ENCODE measurements around the gene SETD7.
"Not testable (repeated sequence)": the region's sequence is repeated elsewhere in the genome, so short reads cannot be mapped to it uniquely, and the experiment has no call there.

Gene SETD7

DNA sequence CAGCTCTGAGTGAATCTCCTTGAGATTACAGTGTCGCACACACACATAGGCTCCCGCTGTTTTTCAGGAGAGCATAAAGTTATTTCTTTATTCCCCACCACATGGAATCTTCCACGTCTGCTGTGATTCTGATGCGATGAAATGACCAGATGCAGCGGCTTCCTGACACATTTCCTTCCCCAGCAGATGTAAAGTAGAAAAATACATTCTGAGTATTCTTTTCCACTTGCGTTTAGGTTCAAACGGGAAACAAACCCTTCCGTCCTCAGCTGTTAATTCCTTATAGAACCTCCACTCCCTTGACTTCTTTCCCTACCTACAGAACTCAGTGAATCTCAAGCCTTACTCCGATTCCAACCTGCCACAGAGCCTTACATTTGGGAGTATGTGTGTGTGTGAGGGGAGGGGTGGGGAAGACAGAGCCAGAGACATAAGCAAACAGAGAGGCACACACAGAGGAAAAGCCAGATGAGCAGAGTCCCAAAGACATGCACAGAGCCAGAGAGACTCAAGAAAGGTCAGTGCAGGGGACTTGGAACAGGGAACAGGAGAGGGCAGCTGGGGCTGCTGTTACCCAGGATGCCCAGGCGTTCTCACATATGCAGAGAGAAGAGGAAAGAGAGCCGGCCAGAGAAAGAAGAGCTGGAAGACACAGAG is 47.3 kb downstream of the SETD7 start:
- DNase-seq, result no peak

DNA sequence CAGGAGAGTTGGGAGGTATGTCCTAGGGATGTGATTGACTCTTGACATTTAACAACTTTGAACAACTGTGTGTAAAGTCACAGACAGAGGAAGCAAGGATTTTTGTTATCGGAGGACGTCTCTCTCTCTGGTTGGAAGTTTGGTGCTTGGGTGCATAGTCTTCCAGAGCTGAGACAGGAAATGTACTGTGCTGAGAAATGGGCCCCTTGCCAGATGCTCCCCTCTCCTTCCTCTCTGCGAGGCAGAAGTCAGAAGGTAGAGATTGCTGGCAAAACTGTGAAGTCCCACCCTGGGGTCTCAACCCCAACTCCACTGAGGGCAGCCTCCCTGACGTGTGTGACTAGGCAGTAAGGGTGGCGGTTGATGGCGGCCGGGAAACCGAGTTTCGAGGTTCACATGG is 49.2 kb downstream of the SETD7 start:
- no peak for DNase-seq

DNA sequence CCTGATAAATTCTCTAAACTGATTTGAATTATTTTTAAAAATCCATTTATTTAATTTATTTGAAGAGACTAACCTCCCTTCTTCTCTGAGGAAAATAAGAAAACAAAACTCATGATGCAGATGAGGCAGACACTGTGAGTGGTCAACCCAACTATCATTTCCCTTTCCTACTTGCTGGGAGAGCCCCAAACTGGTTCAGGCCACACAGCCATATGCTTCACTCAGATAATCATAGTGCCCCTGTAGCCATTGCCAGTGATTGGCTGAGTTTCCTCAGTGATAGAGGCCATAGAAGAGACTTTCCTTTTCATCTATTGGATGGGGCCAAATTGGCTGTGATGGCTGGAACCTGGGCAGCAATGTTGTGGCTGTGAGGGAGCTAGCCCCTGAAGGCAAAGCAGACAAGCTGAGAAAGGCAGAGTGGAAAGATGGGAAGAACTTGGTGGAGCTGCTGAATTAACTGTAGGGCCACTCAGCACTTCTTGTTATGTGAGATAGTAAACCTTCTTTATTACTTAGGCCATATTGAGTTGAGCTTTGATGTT is 52.3 kb downstream of the SETD7 start:
- DNase-seq, result peak; percentile 24 to 48 (median 30)

DNA sequence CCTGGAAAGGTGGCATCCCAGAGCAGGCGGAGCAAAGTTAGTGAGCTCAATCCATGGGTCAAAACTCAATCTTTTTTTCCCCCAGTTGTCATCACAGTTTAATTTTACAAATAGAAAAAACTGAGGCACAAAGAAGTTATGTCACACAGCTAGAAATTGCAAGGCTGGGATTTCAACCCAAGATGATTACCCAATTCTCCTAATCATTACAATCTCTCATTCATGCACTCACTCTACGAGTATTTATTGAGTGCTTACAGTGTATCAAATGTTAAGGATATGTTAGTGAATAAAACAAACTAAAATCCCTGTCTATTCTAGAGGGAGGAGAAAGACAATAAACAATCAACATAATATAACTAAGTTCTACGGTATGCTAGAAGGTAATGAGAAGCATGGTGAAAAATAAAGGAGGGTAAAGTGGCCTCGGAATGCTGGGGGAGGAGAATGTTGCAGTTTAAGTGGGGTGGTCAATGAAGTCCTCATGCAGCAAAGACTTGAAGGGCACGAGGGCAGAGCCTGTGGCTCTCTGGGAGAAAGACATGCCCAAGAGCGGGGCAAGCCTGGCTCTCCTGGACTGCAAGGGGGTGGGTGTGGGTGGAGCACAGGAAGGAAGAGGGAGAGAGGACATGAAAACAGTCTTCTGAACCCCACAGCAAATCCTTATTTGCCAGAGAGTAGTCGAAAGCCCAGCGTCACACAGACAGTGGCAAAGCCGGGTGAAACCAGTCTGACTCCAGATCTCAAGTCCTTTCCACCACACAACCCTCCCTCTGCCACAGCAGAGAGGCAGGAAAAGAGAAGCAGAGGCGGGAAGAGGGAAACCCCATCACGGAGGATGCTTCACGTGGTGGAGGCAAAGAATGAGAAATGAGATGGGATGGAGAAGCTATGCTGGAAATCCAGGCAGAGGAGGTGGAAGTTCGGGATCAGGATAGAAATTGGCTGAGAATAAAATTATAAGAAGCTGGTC is 53.8 kb downstream of the SETD7 start:
- DNase-seq, result peak; percentile 33 to 56 (median 55)

DNA sequence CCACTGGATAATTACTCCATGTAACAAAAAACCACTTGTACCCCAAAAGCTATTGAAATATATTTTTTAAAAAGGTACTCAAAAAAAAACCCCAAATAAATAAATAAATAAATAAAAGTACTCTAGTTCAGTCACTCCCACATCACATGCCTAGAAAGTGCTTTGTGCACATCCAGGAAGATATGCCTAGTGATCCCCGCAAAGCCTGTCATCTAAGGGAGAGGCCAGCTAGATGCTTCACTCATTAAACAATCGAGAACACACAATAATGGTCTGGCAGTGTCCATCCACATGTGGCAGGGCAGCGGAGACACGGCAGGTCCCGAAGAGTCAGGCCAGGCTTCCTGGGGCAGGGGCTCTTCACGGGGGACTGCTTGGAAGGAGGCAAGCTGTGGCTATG is 54.5 kb downstream of the SETD7 start:
- DNase-seq, result no peak

DNA sequence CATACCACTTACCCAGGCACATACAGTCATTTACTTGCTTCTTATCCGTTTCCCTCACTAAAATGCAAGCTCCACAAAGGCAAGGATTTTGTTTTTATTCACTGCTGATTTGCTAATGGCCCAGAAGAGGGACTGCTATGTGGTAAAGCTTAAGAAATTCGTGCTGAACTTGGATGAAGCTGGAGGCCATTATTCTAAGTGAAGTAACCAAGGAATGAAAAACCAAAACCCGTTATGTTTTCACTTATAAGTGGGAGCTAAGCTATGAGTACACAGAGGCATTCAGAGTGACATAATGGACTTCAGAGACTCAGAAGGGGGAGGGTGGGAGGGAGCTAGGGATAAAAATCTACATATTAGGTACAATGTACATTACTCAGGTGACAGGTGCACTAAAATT is 54.9 kb downstream of the SETD7 start:
- no peak for DNase-seq

DNA sequence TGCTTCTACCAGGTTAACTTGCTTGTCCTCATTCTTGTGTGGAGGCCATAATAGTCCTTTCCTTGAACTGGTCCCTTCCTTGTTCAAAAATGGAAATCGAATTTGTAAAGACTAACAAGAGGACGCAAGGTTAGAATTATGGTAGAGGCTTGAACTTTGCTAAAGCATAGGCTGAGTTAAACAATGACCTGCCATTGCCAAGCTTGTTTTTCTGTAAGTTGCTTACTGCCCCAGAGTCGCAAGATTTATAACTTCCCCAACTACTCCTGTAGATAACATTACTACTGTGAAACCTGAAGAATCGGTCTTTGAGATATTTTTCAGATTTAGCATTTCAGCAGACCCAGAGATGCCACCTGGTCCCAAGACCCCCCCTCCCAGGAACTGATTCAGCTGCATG is 56.8 kb downstream of the SETD7 start:
- no peak for DNase-seq

DNA sequence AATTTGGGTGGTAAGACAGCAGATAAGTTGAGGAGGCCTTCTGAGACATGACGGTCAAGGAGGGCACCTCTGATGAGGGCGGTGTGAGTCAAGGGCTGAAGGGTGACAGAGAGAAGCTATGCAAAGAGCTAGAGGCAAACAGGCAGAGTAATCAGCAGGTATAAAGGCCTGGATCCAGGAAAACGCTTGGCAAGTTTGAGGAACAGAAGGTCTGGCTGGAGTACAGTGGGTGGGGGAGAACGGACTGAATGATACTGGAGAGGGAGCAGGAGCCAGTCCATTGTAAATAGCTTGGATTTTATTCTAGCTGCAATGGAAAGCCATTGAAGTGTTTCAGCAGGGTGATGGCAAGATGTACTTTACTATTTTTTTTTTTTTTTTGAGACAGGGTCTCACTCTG is 62.8 kb downstream of the SETD7 start:
- no peak for DNase-seq

DNA sequence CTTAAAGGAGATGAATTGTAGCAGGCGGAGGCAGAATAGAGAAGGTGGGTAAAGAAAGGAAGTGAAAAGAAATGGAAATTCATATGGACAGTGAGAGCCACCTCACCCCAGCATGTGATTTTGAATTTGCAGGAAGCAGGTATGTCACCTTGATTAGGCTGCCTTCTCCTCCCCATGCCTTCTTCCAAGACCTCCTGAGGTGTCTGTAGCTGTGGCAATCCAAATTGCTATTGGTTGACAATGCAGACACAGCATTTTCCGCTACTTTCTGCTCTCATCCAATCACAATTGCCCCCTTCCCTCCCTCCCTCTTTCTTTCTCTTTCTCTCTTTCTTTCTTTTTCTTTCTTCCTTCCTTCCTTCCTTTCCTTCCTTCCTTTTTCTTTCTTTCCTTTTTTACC is 63.6 kb downstream of the SETD7 start:
- no peak for DNase-seq

DNA sequence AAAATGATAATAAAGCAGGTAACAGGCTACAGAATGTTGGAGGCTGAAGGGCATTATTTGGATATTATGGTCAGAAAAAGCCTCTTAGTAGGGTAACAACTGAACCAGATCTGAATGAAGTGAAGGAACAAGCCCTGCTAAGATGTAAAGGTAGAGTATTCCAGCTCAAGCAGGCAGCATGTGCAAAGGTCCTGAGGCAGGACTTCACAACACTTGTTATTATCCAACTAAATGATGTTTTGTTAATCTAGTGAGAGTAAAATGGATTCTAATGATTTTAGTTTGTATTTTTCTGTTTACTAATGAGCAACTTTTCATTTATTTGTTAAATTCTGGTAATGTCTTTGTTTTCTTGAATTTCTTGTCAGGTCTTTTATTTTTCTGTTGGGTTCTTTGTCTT is 66.4 kb downstream of the SETD7 start:
- no peak for DNase-seq

DNA sequence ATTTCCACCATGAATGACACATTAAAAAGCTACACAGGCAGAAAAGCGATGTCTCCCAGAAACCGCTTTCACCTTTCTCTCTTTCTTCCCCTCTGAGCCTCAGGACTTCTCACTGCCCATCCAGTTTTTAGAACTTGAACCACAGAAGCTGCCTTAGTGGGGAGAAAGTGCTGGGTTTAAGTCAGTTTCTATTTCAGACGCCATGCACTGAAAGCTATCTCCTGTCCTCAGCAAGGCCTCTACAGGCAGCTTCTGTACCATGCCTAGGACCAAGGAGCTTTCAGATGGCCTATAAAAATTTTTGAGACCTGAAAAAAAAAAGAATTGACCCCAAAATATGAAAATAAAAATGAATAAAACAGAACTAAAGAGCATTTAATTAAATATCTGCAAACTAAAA is 67.6 kb downstream of the SETD7 start:
- no peak for DNase-seq

DNA sequence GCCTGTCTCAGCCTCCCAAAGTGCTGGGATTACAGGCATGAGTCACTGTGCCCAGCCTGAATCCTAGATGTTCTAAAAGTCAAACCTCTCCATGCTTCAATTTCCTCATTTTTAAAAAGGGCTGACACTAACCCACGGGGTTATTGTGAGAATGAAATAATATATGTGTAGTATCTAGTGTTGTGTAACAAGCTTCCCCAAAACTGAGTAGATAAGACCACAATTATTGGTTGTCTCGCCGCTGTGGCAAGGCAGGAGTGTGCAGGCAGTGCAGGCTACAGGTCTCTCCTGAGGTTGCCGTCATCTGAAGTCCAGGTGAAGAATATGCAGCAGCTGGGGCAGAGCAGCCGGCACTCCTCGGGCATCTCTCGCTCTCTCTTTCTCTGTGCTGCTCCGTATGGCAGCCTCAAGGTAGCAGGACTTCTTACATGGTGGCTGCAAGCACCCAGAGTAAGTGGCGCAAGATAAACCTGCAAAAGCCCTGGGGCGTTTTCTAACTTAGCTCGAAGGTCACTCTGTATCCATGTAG is 71.2 kb downstream of the SETD7 start:
- DNase-seq, result peak; percentile 53 to 62 (median 61)

DNA sequence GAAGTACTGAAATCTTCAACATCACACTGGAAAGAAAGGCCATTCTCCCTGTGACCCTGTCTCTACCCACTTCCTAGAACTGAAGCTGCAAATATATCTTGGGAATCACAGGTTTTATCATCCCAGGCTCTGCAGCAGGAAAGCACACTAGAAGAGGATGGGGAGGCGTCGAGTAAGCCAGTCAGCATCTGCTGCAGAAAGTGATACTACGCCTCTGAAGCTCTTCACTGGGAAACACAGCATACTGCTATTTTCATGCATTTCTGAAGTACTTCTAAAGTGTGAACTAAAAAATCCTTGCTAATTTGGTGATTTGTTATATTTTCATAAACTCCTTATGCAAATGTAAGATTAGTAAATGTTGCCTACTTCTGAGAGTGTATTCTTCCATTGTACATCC is 73.0 kb downstream of the SETD7 start:
- DNase-seq, result no peak

DNA sequence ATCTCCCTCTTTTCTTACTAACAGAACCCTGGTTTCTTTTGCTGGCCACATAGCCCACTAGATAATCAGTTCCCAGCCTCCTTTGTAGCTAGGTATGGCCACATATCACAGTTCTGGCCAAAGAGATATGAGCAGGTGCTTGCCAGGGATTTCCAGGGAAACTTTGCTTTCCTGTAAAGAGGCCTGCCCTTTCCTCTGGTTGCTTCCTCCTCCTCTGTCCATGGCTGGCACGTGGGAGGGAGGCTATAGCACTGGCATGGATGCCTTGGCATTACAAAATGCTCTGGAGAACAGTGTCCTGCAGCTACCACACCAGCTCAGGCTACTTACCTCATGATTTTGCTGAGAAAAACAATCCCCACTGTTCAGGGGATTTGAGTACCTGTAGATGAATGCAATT is 74.6 kb downstream of the SETD7 start:
- DNase-seq, result peak in 1 of 3 donors; percentile 12

DNA sequence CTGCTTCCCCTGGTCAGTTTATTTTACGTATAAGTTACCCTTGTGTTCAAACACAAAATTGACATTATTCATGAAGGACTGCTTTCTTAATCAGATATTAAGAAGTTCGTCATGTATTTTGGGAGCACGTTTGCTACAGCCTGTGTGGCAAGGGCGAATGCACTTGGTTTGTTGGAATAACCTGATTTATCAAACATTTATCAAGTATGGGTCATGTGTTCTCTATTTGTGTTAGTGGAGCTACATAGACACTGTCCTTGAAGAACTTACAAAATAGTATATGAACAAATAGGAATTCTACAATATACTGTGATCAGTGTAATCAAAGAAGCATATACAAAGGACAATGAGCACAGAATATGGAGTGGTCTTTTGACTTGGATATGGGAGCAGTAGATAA is 79.7 kb downstream of the SETD7 start:
- DNase-seq, result no peak

DNA sequence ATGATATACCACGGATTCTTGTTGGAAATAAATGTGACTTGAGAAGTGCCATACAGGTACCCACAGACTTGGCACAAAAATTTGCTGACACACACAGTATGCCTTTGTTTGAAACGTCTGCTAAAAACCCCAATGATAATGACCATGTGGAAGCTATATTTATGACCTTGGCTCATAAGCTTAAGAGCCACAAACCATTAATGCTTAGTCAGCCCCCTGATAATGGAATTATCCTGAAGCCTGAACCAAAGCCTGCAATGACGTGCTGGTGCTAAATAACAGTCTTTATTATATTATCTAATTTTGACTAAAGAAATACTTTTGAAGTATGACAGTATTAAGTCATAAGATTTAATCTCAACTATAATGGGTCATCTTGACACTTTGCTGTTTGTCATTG is 83.2 kb downstream of the SETD7 start:
- DNase-seq, result no peak

DNA sequence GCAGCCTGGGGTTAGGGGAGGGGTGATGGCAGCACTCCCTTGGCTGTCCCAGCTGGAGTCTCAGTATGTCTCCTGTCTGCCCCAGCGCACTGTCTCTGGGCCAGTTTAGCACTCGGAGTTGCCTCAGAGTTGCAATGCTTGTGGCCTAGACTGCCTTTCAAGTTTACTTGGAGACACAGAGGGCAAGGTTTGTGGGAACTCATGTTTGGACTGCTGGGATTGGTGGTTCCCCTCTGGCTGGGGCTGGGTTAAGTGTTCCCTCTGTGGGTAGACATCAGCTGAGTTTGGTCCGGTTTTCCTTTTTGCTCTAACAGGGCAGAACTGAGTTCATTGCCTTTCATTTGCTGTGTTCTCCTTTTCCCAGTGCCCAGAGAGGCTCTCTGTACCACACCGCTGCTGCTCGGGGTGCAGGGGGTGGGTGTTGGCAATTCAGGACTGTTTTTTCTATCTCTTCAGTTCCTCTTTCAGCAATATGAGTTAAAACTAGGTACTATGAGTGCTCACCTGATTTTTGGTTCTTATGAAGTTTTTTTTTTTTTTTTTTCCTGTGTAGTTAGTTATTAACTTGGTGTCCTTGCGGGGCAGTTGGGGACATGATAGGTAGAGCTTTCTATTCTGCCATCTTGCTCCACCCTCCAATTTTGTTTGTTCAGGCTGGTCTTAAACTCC is 84.9 kb downstream of the SETD7 start:
- DNase-seq, result peak in 1 of 3 donors; percentile 22

DNA sequence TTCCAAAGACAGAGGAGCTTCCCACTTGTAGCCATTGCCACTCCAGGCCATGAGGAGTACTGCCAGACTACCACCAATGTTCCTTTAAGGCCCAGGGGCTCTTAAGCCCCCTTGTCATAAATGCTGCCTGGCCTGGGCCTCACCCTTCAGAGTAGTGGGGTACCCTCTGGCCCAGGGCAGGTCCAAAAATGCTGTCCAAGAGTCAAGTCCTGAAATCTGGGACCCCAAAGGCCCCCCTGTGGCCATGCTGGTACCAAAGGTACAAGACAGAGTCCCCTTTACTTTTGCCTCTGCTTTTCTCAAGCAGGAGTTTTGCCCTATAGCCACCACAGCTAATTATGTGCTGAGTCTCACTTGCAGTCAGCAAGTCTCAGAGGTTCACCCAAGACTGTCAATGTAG is 85.7 kb downstream of the SETD7 start:
- DNase-seq, result no peak

DNA sequence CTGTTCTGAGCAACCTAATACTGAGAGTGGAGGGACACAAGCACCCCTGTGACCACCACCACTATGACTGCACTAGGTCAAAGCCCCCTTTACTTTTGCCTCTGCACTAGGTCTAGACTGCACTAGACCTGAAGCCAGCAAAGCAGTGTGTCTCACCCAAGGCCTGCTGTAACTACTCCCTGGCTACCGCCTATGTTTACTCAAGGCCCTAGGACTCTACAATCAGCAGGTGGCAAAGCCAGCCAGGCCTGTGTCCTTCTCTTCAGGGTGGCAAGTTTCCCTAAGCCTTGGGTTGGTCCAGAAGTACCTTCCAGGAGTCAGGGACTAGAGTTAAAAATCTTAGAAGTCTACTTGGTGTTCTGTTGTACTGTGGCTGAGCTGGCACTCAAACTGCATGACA is 86.2 kb downstream of the SETD7 start:
- DNase-seq, result peak in 1 of 3 donors; percentile 10

DNA sequence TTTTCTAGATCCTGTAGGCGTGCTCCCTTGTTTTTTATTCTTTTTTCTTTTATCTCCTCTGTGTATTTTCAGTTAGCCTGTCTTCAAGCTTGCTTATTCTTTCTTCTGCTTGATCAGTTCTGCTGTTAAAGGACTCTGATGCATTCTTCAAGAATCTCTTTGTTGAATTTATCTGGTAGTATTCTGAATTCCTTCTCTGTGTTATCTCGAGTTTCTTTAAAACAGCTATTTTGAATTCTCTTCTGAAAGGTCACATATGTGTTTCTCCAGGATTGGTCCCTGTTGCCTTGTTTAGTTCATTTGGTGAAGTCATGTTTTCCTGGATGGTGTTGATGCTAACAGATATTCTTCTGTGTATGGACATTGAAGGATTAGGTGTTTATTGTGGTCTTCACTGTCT is 86.8 kb downstream of the SETD7 start:
- DNase-seq, result no peak

DNA sequence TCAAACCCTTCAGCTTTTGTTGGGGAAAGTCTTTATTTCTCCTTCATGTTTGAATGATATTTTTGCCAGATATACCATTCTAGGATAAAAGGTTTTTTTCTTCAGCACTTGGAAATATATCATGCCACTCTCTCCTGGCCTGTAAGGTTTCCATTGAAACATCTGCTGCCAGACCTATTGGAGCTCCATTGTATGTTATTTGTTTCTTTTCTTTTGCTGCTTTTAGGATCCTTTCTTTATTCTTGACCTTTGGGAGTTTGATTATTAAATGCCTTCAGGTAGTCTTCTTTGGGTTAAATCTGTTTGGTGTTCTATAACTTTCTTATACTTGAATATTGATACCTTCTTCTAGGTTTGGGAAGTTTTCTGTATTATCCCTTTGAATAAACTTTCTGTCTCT is 87.3 kb downstream of the SETD7 start:
- DNase-seq, result not testable (repeated sequence)

DNA sequence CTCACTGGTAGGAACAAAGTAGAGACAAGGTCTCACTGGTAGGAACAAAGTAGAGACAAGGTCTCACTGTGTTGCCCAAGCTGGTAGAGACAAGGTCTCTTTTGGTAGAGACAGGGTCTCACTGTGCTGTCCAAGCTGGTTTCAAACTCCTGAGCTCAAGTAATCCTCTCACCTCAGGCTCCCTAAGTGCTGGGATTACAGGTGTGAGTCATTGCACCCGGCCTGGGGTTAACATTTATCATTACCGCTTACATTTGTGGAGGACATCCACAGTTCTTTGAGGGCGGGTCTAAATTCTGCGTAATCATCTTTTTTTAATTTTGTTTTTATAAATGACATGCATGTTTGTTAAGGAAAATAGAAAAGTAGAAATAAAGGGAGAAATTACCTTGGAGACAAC is 90.1 kb downstream of the SETD7 start:
- no peak for DNase-seq

DNA sequence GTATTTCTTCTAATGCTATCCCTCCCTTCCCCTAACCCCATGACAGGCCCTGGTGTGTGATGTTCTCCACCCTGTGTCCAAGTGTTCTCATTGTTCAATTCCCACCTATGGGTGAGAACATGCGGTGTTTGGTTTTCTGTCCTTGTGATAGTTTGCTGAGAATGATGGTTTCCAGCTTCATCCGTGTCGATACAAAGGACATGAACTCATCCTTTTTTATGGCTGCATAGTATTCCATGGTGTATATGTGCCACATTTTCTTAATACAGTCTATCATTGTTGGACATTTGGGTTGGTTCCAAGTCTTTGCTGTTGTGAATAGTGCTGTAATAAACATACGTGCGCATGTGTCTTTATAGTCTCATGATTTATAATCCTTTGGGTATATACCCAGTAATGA is 91.5 kb downstream of the SETD7 start:
- DNase-seq, result not testable (repeated sequence)

Measured in suppressor macrophage treated with lipopolysaccharide for 1 hour (primary cell).